NCI-H1694 (cell line): ENCODE results near the gene GRHL3.

ENCODE experiments used
- DNase-seq: peaks from one replicate; lab custom pipeline; 2025; lab: John Stamatoyannopoulos, UW

The GRHL3 gene

GRCh38 chr1:24317956-24318614 is 1.1 kb upstream of the GRHL3 start:
- no peak for DNase-seq

DNA sequence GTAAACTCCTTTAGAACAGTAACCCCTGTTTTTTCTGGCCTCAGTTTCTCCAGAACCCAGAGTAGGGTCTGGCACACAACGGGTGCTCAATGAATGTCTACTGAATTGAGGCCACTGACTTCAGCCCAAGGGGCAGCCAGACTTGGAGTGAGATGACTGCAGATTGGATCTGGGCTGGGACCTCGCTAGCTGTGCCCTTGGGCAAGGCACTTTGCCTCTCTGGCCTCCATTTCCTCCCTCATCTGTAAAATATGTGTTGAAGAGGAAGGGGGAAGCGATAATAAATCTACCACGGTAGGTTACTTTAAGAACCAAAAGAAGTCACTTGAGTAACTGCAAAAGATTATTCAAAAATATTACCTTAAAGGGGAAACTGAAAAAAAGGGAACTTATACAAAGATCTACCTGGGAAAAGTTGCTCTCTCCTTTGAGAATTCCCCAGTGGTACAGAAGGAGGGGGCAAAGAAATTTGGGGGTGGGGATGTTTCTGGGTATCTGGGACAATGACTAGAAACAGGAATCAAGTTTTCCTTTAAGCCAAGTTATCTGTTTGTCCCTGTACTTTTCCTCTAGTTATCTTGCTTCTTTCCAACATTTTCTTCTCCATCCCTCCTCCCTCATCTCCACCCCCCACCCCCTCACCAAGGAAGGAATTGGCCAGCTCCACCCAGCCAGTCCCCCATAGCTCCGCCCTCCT is 394 bp upstream of the GRHL3 start:
- DNase-seq: no peak

DNA sequence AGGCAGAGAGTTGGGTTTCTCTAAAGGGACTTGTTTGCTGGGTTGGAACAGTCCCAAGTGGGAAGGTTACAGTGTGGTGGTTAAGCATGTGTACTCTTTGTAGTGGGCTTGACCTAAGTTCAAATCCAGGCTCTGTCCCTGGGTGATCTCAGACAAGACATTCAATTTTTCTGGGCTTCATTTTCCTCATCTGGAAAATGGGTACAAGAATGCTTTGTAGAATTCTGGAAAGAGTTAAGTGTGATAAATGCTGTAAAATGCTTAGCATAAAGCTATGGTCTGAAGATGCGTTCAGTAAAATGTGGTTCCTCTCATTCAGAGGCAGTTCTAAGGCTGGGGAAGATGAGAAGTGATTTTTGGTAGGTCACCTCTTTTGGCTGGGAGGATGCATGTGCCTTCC is 805 bp downstream of the GRHL3 start:
- no peak for DNase-seq

- DNase-seq: no peak
Observed at GRCh38 chr1:24321126-24321525, 2.0 kb downstream of the GRHL3 start.

DNA sequence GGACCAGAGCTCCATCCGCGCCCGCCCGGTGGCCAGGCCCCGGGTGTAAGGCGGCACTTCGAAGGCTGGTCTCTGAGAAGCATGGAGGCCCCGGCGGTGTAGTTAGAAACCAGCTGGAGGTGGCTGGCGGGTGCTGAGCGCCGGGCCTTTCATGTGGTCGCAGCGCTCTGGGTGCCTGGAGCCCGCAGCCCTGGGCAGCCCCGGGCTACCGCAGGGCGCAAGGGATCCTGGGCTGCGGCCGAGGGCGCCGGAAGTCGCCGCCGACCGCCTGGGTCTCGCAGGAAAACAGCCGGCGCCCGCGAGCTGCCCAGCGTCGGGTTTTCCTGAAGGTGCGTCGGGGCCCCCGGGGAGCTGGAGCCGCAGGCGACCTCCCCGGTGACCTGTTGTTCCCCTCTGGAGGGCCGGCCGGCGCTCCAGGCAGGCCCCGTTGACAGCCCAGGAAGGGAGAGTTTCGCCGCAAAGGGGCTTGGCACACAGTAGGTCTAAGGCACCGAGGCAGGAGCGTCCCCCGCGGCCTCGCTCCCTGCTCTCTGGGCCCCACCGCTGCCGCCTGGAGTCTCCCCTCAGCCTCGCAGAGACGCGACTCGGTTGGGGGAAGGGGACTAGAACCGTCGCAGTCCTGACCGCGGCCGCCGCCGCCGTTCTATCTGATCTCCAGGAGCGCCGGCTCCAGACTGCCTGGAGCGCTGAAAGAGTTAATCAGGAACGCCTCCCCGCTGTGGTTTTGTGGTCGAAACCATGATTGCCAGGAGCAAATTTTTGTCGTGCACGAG is 2.7 kb downstream of the GRHL3 start:
- no peak for DNase-seq

GRCh38 chr1:24322470-24323177 is 3.5 kb downstream of the GRHL3 start:
- no peak for DNase-seq

- DNase-seq: no peak
Observed at GRCh38 chr1:24323281-24323680, 4.1 kb downstream of the GRHL3 start.

- DNase-seq: no peak
Observed at GRCh38 chr1:24324903-24325302, 5.7 kb downstream of the GRHL3 start.

DNA sequence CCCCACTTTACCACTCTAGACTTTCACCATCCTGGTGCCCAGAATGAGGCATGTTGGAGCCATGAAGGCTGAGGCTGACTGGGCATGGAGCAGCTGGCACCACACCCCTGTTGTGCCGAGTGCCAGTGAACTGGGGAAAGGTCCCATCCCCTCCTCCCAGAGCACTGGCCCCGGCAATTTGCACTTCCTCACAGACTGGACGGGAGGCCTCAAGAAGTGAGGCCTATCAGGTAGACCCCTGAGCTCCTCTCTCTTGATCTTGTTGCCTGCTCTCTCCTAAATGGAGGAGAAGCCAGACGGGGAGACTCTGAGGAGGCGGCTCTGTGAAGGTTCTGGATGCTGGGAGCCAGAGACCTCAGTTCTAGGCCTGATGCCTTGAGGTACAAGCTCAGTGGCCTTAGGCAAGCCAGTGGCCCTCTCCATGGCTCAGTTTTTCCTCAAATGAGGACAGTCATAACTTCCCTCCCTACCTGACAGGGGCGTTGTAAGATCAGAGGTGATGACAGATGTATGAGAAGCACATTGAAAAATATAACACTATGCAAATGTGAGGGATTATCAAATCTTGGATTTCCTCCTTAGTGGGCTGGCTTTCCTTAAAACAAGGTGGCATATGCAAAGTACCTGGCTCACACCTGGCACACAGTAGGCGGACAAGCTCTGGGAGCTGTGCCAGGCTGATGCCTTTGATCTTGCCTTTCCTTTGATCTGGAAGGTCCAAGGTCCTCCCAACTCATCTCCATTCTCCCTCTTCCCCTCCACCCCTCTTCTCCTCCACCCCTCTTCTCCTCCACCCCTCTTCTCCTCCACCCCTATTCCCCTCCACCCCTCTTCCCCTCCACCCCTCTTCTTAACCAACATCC is 6.7 kb downstream of the GRHL3 start:
- no peak for DNase-seq

DNA sequence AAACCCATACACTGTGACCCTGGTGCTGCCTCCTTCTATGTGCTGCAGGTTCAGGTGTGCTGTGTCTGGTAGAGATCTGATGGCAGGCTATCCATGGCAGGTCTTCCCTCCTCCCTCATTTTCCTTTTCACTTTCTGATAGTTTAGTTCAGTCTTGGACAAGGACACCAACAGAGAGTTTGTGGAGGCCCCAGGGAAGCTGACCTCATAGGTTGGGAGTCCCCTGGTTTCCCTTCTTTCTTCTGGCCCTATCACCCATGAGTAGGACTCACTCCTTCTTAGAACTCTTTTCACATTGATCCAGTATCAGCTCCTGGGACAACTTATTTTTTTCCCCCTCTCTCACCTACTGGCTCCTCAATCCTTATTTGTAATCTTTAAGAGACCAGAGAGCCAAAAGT is 8.3 kb downstream of the GRHL3 start:
- no peak for DNase-seq

GRCh38 chr1:24327891-24328290 is 8.7 kb downstream of the GRHL3 start:
- DNase-seq: no peak

DNA sequence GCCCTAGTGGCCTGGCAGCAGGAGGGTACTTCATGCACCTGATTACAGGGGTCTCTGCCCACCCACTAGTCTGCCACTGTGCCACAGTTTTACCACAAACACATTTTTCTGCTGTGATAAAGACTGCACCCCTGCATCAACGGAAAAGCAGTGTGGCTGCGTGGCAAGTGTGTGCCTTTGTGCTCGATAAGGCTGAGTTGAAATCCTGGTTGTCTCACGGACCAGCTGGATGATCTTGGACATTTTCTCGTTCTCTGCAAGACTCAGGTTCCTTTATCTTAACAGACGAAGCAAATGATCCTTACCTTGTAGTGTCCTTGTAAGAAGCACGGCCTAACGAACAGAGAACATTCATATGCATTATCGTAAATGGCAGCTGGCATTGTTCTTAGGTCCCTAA is 10.2 kb downstream of the GRHL3 start:
- DNase-seq: no peak

DNA sequence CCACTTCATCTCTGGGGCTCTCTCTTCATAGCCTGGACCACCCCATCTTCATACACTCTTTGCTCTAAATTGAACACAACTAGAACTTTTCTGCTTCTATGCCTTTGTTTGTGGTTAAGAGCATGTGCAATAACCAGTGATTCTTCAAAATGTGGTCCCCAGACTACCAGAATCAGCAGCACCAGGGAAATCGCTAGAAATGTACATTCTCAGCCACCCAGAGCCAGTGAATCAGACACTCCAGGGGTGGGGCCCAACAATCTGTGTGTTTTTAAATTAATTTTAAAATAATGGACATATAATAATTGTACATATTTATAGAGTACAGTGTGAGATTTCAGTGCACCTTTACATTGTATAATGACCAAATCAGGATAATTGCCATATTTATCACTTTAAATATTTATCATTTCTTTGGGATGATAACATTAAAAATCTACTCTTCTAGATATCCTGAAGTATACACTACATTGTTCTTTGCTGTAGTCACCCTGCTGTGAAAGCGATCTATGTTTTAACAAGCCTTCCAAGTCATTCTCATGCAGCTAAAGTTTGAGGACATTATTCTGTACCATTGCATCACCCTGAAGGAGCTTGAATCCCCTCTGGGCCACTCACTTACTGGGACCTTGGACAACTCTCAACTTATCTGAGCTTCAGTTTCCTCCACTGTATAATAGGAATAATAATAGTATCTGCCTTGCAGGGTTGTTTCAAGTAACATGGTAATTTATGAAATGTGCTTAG is 10.8 kb downstream of the GRHL3 start:
- no peak for DNase-seq

DNA sequence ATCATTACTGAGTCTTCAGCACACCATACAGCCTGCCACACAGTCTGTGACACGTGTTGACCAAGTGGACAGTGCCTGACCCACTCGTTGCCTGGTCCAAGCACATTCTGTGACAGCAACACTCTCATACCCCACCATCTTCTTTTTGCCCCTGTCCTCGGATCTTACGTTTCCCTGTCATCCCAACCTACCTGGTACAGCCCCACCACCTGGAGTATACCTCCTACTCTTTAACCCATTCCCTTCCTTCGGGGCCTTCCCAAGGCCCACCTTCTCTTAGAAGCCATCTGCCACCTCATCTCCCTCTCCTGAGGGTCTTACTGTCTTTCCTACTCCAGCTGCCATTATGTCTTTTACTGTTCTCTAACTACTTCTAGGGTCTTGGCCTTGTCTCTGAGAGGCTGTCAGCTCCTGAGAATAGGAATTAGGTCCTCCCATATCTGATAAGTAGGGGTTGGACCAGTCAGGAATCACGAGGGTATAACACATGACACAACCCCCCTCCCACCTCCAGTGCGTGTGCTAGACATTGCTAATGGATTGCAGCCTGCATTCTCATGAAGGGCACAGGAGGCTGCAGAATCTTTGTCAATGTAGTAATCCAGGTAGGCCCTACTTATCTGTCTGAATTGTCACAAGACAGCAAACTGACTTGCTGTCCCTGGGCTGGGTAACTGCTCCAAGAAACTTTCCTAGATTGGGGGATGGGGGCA is 13.0 kb downstream of the GRHL3 start:
- DNase-seq: no peak

GRCh38 chr1:24336075-24336474 is 16.9 kb downstream of the GRHL3 start:
- no peak for DNase-seq

- no peak for DNase-seq
Observed at GRCh38 chr1:24337455-24337854, 18.3 kb downstream of the GRHL3 start.

- no peak for DNase-seq
Observed at GRCh38 chr1:24338447-24338846, 19.3 kb downstream of the GRHL3 start.

GRCh38 chr1:24339996-24340395 is 20.8 kb downstream of the GRHL3 start:
- no peak for DNase-seq

DNA sequence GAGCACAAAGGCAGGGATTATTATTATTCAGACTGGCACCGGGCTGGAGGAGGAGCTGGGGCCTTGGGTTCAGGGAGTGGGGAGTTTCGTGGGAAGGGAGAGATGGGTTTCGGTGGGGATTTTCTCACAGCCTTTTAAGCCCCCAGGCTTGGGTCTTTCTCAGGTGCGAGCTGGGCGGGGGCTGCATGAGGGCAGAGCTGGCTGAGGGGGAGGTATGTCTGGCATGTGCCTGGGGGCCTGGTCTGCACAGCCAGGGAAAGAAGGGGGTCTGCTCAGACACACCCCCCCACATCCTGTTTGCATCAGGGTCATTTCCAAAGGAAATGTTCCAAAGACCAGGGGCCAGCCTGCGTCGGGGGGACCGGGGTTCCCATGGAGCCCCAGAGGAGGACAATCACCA is 21.6 kb downstream of the GRHL3 start:
- DNase-seq: no peak

DNA sequence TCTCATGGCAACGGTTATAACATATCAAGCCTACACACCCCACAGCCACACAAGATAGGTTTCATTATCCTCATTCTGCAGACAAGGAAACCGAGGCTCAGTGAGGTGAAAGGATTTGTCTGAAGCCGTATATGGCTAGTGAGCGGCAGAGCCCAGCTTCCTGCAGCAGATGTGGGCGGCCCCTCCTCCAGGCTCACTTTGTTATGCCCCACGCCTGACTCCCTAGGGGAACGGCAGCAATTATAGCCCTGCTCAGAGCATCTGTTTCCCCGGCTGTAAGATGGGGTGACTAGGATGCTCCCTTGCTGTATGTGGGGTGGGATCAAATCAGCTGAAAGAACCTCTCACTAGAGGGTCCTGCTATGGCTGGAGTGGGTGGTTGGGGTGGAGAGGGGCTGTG is 22.1 kb downstream of the GRHL3 start:
- DNase-seq: peak; percentile 74
